ENCODE results near the gene AGTR1. TPM values are rescaled to one million over a fixed set of nuclear protein-coding genes. Genes with fewer than 3 reads are reported as not detected.

Gene AGTR1
- total and polyA plus RNA-seq, 10 donors, result 0.43 to 24.7 (median 4.6) TPM

GRCh38 chr3:148763986-148764935 lies 66.6 kb downstream of the AGTR1 start:
- Histone ChIP-seq H3K36me3 (no peaks in the 10 kb centered on the region), H3K9me3 (peaks cover 0 to 8% (median 6%) of the 10 kb centered on the region in 8 donors), H3K27ac (no peak overlapping the region), H3K4me3 (no peak overlapping the region), H3K4me1 (no peaks in the 10 kb centered on the region), H3K27me3 (replicated peaks in 1 of 7) (no peaks in the 10 kb centered on the region)
- 88 to 92% (median 89%) methylated on average over 1 of the region's 1 CpG for WGBS, 5 donors
- no peak for TF ChIP-seq POLR2A (IDR thresholded peaks at IDR 0.05)
- no peak for TF ChIP-seq CTCF (IDR thresholded peaks at IDR 0.05 in 8 of 11, conservative IDR thresholded peaks at IDR 0.05 in 3 of 11)
- no peak for TF ChIP-seq POLR2AphosphoS5 (IDR thresholded peaks at IDR 0.05)
- no peak for DNase-seq
- intact Hi-C loops (cut with DNase I; ENCODE audit: low total_unique reads), result no loop called here

GRCh38 chr3:148772361-148772760 lies 74.7 kb downstream of the AGTR1 start:
- no peaks in the 10 kb centered on the region for H3K27me3 ChIP-seq (replicated peaks in 1 of 7)
- TF ChIP-seq POLR2AphosphoS5 (IDR thresholded peaks at IDR 0.05) (no peak), CTCF (IDR thresholded peaks at IDR 0.05 in 8 of 11, conservative IDR thresholded peaks at IDR 0.05 in 3 of 11) (no peak), POLR2A (IDR thresholded peaks at IDR 0.05) (no peak)
- 32 to 55% (median 41%) methylated on average over 2 of the region's 2 CpGs for WGBS, 5 donors
- H3K4me3 ChIP-seq, result no peak overlapping the region
- H3K9me3 ChIP-seq, result peaks cover 0 to 21% (median 15%) of the 10 kb centered on the region in 8 donors
- no peaks in the 10 kb centered on the region for H3K36me3 ChIP-seq
- no peaks in the 10 kb centered on the region for H3K4me1 ChIP-seq
- intact Hi-C loops (cut with DNase I; ENCODE audit: low total_unique reads), result no loop called here
- DNase-seq, result no peak
- no peak overlapping the region for H3K27ac ChIP-seq

DNA sequence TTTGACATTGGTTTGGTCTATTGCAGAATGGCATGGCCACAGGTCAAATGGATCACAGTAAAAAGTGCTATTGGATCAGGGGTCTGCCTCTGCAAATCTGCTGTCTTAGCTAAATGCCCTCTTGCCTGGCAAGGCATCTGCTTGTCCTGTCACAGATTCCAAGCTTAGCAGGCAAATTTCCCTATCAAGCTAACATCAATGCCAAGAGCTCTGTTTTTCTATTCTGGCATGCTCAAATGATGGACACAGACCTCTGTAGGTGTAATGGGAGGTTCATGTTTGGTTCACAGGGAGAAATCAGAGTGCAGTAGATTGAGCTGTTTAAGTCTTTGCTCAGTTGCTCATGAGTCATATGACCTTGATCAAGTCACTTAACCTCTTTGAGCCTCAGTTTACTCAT lies 75.1 kb downstream of the AGTR1 start:
- H3K36me3 ChIP-seq, result no peaks in the 10 kb centered on the region
- H3K4me3 ChIP-seq, result no peak overlapping the region
- no peaks in the 10 kb centered on the region for H3K4me1 ChIP-seq
- peaks cover 0 to 21% (median 15%) of the 10 kb centered on the region in 8 donors for H3K9me3 ChIP-seq
- H3K27me3 ChIP-seq (replicated peaks in 1 of 7), result no peaks in the 10 kb centered on the region
- no peak for DNase-seq
- H3K27ac ChIP-seq, result no peak overlapping the region
- intact Hi-C loops (cut with DNase I; ENCODE audit: low total_unique reads), result no loop called here
- TF ChIP-seq CTCF (IDR thresholded peaks at IDR 0.05 in 8 of 11, conservative IDR thresholded peaks at IDR 0.05 in 3 of 11) (no peak), POLR2A (IDR thresholded peaks at IDR 0.05) (no peak), POLR2AphosphoS5 (IDR thresholded peaks at IDR 0.05) (no peak)

DNA sequence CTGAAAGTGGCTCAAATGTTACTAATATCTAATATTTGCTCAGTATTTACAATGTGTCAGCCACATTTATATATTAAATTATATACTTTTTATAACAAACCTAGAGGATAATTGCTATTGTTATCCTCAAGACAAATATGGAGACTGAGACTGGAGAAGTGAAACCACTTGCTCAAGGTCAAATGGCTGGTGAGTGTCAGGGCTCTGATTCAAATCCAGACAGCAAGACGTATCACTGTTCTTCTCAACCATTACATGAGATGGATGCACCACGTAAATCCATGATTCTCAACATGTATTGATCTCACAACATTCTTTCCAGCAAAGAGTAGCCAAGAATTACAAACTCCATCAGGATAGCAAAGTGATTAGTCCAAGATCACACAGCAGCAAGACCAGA lies 76.1 kb downstream of the AGTR1 start:
- Histone ChIP-seq H3K36me3 (no peaks in the 10 kb centered on the region), H3K27me3 (replicated peaks in 1 of 7) (no peaks in the 10 kb centered on the region), H3K27ac (no peak overlapping the region), H3K4me3 (no peak overlapping the region), H3K9me3 (peaks cover 0 to 17% (median 11%) of the 10 kb centered on the region in 8 donors), H3K4me1 (no peaks in the 10 kb centered on the region)
- WGBS, 5 donors, result 62 to 82% (median 73%) methylated on average over 2 of the region's 2 CpGs
- no peak for TF ChIP-seq CTCF (IDR thresholded peaks at IDR 0.05 in 8 of 11, conservative IDR thresholded peaks at IDR 0.05 in 3 of 11)
- TF ChIP-seq POLR2A (IDR thresholded peaks at IDR 0.05), result no peak
- TF ChIP-seq POLR2AphosphoS5 (IDR thresholded peaks at IDR 0.05), result no peak
- DNase-seq, result no peak
- intact Hi-C loops (cut with DNase I; ENCODE audit: low total_unique reads), result no loop called here
